GM12878 (cell line): ENCODE data around the gene LRRK1. TPM values are rescaled to one million over a fixed set of nuclear protein-coding genes. Genes with fewer than 3 reads are reported as not detected.

ENCODE experiments used
- BRCA1 ChIP-seq: IDR thresholded peaks from 2 replicates; pipeline ENCODE4 v1.6.1; 2011; ENCODE audit warnings: low read depth, low read length, improper control_type of control experiment
- GABPA ChIP-seq: IDR thresholded peaks from 2 replicates; pipeline ENCODE4 v1.6.1; 2014; ENCODE audit warnings: antibody characterized with exemption, low read depth, mild to moderate bottlenecking, inconsistent platforms
- HCFC1 ChIP-seq: fragments of 150-350 bp; IDR thresholded peaks from 2 replicates; pipeline ENCODE4 v1.6.1; 2014; ENCODE audit warnings: low read length
- JUNB ChIP-seq: IDR thresholded peaks from 2 replicates; pipeline ENCODE4 v1.6.1; 2016; ENCODE audit warnings: antibody characterized with exemption, mild to moderate bottlenecking
- MEF2B ChIP-seq: fragments of 450-650 bp; IDR thresholded peaks from 2 replicates; pipeline ENCODE4 v1.6.1; 2018; ENCODE audit warnings: mild to moderate bottlenecking, moderate library complexity; ENCODE audit not compliant: partially characterized antibody, poor library complexity, severe bottlenecking
- MTA3 ChIP-seq: IDR thresholded peaks from 2 replicates; pipeline ENCODE4 v1.6.1; 2012; ENCODE audit warnings: low read length, inconsistent platforms, borderline replicate concordance
- NBN ChIP-seq: fragments of 450-650 bp; IDR thresholded peaks from 2 replicates; pipeline ENCODE4 v1.6.1; 2016
- NFYA ChIP-seq: IDR thresholded peaks from 2 replicates; pipeline ENCODE4 v1.6.1; 2011; ENCODE audit warnings: low read depth, mild to moderate bottlenecking, low read length, improper control_type of control experiment, borderline replicate concordance
- SMAD5 ChIP-seq: IDR thresholded peaks from 2 replicates; pipeline ENCODE4 v1.6.1; 2016; ENCODE audit warnings: antibody characterized with exemption, low read depth
- ZNF24 ChIP-seq: fragments of 450-650 bp; IDR thresholded peaks from 2 replicates; pipeline ENCODE4 v1.6.1; 2017; ENCODE audit warnings: antibody characterized with exemption, mild to moderate bottlenecking
- ZNF384 ChIP-seq: IDR thresholded peaks from 2 replicates; pipeline ENCODE4 v1.6.1; 2012; ENCODE audit warnings: low read depth, mild to moderate bottlenecking, low read length, improper control_type of control experiment, borderline replicate concordance
- polyA plus RNA-seq, 11 experiments: library from polyadenylated mRNA; depleted of rRNA in 4 of 11; unstranded in 6 of 11; stranded (reverse) in 5 of 11; fragments of >200 nt; fragmentation: Nextera tagmentation in 4 of 11; fragmentation: Illumina TruSeq in 1 of 11; extraction: Ambion mirVana in 4 of 11; extraction: Trizol in 1 of 11; gene quantifications; 1 replicate in 1 of 11; 2 replicates in 10 of 11; pipeline versions ENCODE4 v1.2.1 to v1.2.3, GENCODE V29; 2011 to 2016; ENCODE audit warnings: inconsistent platforms in 2 of 11, missing spikeins in 2 of 11, low read depth in 1 of 11
- total RNA-seq, 4 experiments: library from RNA; depleted of rRNA in 3 of 4; stranded (reverse); fragments of >200 nt in 3 of 4; fragmentation: Illumina TruSeq in 1 of 4; extraction: Trizol in 1 of 4; gene quantifications; 2 replicates each; pipeline versions ENCODE4 v1.2.1 to v1.2.3, GENCODE V29; 2013 to 2021
- TF ChIP-seq, protein P1 (sequence below): IDR thresholded peaks from 2 replicates; pipeline ENCODE4 v1.6.1; 2012; ENCODE audit warnings: improper control_type of control experiment, low read depth, low read length; ENCODE audit not compliant: insufficient replicate concordance
- TF ChIP-seq, protein P2 (sequence below): IDR thresholded peaks from 2 replicates; pipeline ENCODE4 v1.6.1; 2012; ENCODE audit warnings: low read depth, low read length, improper control_type of control experiment
- TF ChIP-seq, protein P3 (sequence below): fragments of 450-650 bp; conservative IDR thresholded peaks from 2 replicates; pipeline ENCODE4 v1.6.1; 2017; ENCODE audit warnings: mild to moderate bottlenecking, moderate library complexity
- TF ChIP-seq, protein P4 (sequence below): fragments of 450-650 bp; IDR thresholded peaks from 2 replicates; pipeline ENCODE4 v1.6.1; 2014; ENCODE audit warnings: mild to moderate bottlenecking
- TF ChIP-seq, protein P5 (sequence below): IDR thresholded peaks from 2 replicates; pipeline ENCODE4 v1.6.1; 2011; ENCODE audit warnings: low read depth, mild to moderate bottlenecking, low read length, moderate library complexity, borderline replicate concordance; ENCODE audit errors: extremely low read depth
- TF ChIP-seq, protein P6 (sequence below): IDR thresholded peaks from 2 replicates; pipeline ENCODE4 v1.6.1; 2011; ENCODE audit warnings: borderline replicate concordance, low read depth, mild to moderate bottlenecking, moderate library complexity, mixed read lengths, low read length; ENCODE audit not compliant: insufficient read depth; ENCODE audit errors: extremely low read length

LRRK1 gene
- total and polyA plus RNA-seq, 10 of the 15 experiments (the other 5 are each of a cell fraction or from before 2014, with no cell fraction given) = 2.2 to 58.3 (median 17.9) TPM

DNA sequence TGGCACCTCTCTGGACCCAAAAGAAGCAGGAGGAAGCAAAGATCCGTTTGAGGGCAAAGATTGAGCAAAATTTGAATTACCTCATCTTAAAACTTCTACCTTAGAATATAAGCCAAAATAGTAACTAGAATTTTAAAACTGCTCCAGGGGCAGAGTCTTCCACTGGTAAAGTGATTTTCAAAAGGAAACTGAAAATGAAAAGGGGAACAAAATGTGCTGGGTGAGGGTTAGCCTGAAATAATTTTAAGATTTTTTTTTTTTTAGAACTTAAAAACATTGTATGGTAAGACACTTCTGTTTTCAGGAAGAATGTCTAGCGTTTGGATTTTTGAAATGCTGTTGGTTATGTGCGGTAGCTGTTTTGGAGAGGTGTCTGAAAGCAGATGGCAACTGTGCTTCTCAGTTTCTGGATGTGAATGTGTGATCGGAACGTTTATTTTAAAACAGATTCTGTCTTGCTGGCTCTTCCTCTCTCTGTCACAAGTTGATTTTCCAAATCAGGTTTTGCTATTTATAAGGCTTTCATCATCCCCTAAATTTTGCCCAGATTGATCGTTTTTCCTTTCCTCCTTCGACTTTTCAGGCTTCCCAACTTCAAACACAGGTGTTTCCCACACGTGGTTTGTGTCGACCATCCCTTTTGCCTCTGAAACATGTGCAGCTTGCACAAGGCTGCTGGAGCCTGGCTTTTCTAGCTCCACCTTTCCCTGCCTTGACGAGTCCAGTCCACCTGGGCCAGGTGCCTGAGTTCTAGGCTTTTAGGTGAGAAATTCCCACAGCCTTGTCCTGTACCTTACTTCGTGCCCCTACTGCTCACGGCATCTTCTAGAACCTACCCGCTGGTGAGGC lies 3.3 kb downstream of the LRRK1 start (continued):
- TF ChIP-seq, protein P1, sequence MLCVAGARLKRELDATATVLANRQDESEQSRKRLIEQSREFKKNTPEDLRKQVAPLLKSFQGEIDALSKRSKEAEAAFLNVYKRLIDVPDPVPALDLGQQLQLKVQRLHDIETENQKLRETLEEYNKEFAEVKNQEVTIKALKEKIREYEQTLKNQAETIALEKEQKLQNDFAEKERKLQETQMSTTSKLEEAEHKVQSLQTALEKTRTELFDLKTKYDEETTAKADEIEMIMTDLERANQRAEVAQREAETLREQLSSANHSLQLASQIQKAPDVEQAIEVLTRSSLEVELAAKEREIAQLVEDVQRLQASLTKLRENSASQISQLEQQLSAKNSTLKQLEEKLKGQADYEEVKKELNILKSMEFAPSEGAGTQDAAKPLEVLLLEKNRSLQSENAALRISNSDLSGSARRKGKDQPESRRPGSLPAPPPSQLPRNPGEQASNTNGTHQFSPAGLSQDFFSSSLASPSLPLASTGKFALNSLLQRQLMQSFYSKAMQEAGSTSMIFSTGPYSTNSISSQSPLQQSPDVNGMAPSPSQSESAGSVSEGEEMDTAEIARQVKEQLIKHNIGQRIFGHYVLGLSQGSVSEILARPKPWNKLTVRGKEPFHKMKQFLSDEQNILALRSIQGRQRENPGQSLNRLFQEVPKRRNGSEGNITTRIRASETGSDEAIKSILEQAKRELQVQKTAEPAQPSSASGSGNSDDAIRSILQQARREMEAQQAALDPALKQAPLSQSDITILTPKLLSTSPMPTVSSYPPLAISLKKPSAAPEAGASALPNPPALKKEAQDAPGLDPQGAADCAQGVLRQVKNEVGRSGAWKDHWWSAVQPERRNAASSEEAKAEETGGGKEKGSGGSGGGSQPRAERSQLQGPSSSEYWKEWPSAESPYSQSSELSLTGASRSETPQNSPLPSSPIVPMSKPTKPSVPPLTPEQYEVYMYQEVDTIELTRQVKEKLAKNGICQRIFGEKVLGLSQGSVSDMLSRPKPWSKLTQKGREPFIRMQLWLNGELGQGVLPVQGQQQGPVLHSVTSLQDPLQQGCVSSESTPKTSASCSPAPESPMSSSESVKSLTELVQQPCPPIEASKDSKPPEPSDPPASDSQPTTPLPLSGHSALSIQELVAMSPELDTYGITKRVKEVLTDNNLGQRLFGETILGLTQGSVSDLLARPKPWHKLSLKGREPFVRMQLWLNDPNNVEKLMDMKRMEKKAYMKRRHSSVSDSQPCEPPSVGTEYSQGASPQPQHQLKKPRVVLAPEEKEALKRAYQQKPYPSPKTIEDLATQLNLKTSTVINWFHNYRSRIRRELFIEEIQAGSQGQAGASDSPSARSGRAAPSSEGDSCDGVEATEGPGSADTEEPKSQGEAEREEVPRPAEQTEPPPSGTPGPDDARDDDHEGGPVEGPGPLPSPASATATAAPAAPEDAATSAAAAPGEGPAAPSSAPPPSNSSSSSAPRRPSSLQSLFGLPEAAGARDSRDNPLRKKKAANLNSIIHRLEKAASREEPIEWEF = peak; percentile 42
- TF ChIP-seq, protein P2, sequence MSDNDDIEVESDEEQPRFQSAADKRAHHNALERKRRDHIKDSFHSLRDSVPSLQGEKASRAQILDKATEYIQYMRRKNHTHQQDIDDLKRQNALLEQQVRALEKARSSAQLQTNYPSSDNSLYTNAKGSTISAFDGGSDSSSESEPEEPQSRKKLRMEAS = peak; percentile 78
- TF ChIP-seq SMAD5 (no peak), GABPA (no peak), MTA3 (no peak), NFYA (no peak), NBN (0 out of 2 replicates have a peak, but pooled peaks have one; percentile 39), ZNF384 (peak; percentile 71), HCFC1 (no peak), MEF2B (peak; percentile 29), JUNB (peak; percentile 67), BRCA1 (no peak), ZNF24 (no peak)
- TF ChIP-seq, protein P3, sequence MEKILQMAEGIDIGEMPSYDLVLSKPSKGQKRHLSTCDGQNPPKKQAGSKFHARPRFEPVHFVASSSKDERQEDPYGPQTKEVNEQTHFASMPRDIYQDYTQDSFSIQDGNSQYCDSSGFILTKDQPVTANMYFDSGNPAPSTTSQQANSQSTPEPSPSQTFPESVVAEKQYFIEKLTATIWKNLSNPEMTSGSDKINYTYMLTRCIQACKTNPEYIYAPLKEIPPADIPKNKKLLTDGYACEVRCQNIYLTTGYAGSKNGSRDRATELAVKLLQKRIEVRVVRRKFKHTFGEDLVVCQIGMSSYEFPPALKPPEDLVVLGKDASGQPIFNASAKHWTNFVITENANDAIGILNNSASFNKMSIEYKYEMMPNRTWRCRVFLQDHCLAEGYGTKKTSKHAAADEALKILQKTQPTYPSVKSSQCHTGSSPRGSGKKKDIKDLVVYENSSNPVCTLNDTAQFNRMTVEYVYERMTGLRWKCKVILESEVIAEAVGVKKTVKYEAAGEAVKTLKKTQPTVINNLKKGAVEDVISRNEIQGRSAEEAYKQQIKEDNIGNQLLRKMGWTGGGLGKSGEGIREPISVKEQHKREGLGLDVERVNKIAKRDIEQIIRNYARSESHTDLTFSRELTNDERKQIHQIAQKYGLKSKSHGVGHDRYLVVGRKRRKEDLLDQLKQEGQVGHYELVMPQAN = peak; percentile 3; the same call in 1 of the 2 replicates
- TF ChIP-seq, protein P4, sequence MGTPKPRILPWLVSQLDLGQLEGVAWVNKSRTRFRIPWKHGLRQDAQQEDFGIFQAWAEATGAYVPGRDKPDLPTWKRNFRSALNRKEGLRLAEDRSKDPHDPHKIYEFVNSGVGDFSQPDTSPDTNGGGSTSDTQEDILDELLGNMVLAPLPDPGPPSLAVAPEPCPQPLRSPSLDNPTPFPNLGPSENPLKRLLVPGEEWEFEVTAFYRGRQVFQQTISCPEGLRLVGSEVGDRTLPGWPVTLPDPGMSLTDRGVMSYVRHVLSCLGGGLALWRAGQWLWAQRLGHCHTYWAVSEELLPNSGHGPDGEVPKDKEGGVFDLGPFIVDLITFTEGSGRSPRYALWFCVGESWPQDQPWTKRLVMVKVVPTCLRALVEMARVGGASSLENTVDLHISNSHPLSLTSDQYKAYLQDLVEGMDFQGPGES = no peak
- TF ChIP-seq, protein P5, sequence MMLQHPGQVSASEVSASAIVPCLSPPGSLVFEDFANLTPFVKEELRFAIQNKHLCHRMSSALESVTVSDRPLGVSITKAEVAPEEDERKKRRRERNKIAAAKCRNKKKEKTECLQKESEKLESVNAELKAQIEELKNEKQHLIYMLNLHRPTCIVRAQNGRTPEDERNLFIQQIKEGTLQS = 0 out of 2 replicates have a peak, but pooled peaks have one; percentile 16
- TF ChIP-seq, protein P6, sequence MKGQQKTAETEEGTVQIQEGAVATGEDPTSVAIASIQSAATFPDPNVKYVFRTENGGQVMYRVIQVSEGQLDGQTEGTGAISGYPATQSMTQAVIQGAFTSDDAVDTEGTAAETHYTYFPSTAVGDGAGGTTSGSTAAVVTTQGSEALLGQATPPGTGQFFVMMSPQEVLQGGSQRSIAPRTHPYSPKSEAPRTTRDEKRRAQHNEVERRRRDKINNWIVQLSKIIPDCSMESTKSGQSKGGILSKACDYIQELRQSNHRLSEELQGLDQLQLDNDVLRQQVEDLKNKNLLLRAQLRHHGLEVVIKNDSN = no peak
